ENCODE data around the gene SLC44A1. TPM values are rescaled to one million over a fixed set of nuclear protein-coding genes. Genes with fewer than 3 reads are reported as not detected.

SLC44A1 gene
- total and polyA plus RNA-seq, 2 experiments from 2014 or later, result 32.4 to 38.7 TPM

DNA sequence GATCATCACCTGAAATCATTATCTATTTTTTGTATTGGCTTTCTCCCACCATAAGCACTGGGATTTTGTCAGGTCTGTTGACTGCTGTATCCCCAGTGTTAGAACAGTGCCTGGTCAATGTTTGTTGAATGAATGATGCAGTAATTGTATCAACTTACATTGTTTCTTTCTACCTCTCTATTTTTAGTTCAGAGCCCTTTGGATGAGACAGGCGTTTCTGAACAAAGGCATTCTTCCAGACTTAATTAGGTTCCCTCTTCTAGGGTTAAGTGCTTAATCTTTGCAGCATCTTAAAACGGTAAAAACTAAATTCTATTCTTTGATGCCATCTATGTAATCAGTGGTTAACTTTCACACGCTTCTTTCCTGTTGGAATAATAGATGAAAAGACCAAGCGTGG lies 26.3 kb downstream of the SLC44A1 start:
- Histone ChIP-seq H3K4me3 (no peak overlapping the region), H3K36me3 (no peaks in the 10 kb centered on the region), H3K4me1 (ENCODE audit: low read depth) (peaks cover 21% of the 10 kb centered on the region), H3K27ac (peak overlapping the region; percentile 50), H3K9me3 (ENCODE audit: low read depth) (no peaks in the 10 kb centered on the region), H3K27me3 (no peaks in the 10 kb centered on the region)
- TF ChIP-seq, protein P1, sequence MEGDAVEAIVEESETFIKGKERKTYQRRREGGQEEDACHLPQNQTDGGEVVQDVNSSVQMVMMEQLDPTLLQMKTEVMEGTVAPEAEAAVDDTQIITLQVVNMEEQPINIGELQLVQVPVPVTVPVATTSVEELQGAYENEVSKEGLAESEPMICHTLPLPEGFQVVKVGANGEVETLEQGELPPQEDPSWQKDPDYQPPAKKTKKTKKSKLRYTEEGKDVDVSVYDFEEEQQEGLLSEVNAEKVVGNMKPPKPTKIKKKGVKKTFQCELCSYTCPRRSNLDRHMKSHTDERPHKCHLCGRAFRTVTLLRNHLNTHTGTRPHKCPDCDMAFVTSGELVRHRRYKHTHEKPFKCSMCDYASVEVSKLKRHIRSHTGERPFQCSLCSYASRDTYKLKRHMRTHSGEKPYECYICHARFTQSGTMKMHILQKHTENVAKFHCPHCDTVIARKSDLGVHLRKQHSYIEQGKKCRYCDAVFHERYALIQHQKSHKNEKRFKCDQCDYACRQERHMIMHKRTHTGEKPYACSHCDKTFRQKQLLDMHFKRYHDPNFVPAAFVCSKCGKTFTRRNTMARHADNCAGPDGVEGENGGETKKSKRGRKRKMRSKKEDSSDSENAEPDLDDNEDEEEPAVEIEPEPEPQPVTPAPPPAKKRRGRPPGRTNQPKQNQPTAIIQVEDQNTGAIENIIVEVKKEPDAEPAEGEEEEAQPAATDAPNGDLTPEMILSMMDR (IDR thresholded peaks at IDR 0.05; ENCODE audit: low read depth, low read length), result no peak
- DNase-seq (ENCODE audit: low read depth in 1 of 2, low spot score in 1 of 2), result no peak

DNA sequence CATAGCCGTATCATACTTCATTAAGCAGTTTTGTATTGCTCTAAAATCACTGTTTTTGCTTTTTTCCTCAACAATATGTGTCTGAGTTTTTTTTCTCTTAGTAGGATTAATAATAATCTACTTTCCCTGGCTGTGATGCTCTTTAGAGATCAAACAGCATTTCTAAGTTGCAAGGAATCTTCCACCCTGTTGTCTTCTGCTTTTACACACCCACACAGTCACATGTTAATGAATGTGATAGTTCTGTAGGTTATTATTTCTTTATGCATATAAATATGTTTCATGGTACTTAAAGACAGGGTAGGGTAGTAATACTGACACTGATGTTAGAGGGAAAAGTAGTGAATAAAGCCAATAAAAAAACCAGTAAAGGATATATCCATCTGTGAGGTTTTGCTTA lies 29.3 kb downstream of the SLC44A1 start:
- DNase-seq (ENCODE audit: low read depth in 1 of 2, low spot score in 1 of 2), result no peak
- no peaks in the 10 kb centered on the region for H3K36me3 ChIP-seq
- no peak overlapping the region for H3K27ac ChIP-seq
- peaks cover 34% of the 10 kb centered on the region for H3K4me1 ChIP-seq (ENCODE audit: low read depth)
- no peak overlapping the region for H3K4me3 ChIP-seq
- H3K27me3 ChIP-seq, result no peaks in the 10 kb centered on the region
- H3K9me3 ChIP-seq (ENCODE audit: low read depth), result no peaks in the 10 kb centered on the region
- TF ChIP-seq, protein P1 (IDR thresholded peaks at IDR 0.05; ENCODE audit: low read depth, low read length), result no peak

DNA sequence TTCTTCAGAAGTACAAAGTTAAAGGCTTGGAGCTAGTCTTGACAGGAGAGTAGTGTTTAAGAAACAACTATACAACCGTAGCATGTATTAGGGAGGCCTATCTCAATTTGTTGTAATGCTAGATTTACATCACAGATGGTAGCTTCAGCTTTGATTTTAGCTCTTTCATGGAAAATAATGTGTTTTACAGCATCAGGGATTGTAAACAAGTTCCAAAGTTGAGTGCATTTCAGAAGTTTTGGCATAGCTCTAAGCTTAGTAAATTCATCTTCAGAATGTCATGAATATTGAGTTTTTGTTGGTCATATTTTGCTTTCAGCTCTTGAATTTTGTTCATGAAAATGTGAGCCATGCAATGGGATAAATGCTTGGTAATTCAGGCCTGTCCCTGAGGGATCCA lies 30.7 kb downstream of the SLC44A1 start:
- no peaks in the 10 kb centered on the region for H3K36me3 ChIP-seq
- DNase-seq (ENCODE audit: low read depth in 1 of 2, low spot score in 1 of 2), result no peak
- no peak overlapping the region for H3K27ac ChIP-seq
- H3K4me3 ChIP-seq, result no peak overlapping the region
- no peaks in the 10 kb centered on the region for H3K27me3 ChIP-seq
- peaks cover 25% of the 10 kb centered on the region for H3K4me1 ChIP-seq (ENCODE audit: low read depth)
- no peaks in the 10 kb centered on the region for H3K9me3 ChIP-seq (ENCODE audit: low read depth)
- TF ChIP-seq, protein P1 (IDR thresholded peaks at IDR 0.05; ENCODE audit: low read depth, low read length), result no peak

DNA sequence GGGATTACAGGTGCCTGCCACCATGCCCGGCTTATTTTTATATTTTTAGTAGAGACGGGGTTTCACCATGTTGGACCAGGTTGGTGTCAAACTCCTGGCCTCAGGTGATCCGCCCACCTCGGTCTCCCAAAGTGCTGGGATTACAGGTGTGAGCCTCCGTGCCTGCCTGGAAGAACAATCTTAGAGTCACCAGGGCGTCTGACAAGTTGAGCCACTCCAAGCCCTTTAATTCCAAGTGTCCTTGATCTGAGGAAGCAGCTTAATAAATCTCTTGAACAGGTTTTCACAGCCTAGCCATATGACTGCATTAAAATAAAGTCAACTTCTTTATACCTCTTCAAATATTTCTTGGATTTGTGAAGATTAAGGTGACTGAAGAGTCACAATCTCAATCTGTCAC lies 31.5 kb downstream of the SLC44A1 start:
- no peaks in the 10 kb centered on the region for H3K27me3 ChIP-seq
- DNase-seq (ENCODE audit: low read depth in 1 of 2, low spot score in 1 of 2), result no peak
- H3K9me3 ChIP-seq (ENCODE audit: low read depth), result no peaks in the 10 kb centered on the region
- TF ChIP-seq, protein P1 (IDR thresholded peaks at IDR 0.05; ENCODE audit: low read depth, low read length), result no peak
- H3K4me1 ChIP-seq (ENCODE audit: low read depth), result peaks cover 17% of the 10 kb centered on the region
- no peak overlapping the region for H3K4me3 ChIP-seq
- H3K36me3 ChIP-seq, result no peaks in the 10 kb centered on the region
- peak overlapping the region; percentile 26 for H3K27ac ChIP-seq

DNA sequence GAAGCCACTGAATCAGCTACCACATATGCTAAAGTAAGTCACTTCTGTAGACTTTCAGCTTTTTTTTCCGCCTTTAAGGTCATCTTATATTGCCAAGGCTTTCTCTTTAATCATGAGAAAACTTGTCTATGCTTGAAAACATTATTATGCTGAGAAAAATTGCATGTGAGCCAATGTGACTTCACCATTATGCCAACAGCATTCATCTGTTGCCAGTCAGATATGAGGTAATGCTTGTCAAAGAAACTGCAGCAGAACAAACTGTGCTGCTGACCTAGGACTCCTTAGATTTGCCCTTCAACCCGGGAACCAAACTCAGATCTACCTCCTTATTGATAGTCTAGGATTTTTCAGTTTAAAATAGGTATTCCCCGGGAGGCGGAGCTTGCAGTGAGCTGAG lies 34.3 kb downstream of the SLC44A1 start:
- H3K4me1 ChIP-seq (ENCODE audit: low read depth), result peaks cover 27% of the 10 kb centered on the region
- H3K27ac ChIP-seq, result no peak overlapping the region
- H3K9me3 ChIP-seq (ENCODE audit: low read depth), result no peaks in the 10 kb centered on the region
- TF ChIP-seq, protein P1 (IDR thresholded peaks at IDR 0.05; ENCODE audit: low read depth, low read length), result no peak
- no peak overlapping the region for H3K4me3 ChIP-seq
- H3K27me3 ChIP-seq, result no peaks in the 10 kb centered on the region
- no peaks in the 10 kb centered on the region for H3K36me3 ChIP-seq
- no peak for DNase-seq (ENCODE audit: low read depth in 1 of 2, low spot score in 1 of 2)

DNA sequence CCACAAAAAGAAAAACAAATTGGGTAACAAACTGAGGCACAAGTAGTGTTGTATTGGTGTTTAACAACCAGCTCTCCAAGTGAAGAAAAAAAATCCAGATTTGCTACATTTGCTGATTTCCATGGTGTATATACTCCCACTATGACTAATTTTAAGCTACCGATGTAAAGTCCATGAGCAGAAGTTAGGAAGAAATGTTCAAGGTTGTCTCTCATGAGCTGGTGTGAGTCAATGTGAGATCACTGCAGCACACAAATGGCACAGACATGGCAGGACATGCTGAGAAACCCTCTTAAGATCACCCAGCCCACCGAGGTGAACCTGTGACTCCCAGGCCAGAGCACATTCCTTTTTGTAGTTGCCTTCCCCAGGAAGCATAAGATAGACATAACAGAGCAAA lies 36.2 kb downstream of the SLC44A1 start:
- Histone ChIP-seq H3K9me3 (ENCODE audit: low read depth) (no peaks in the 10 kb centered on the region), H3K4me1 (ENCODE audit: low read depth) (peaks cover 27% of the 10 kb centered on the region), H3K36me3 (no peaks in the 10 kb centered on the region), H3K27ac (no peak overlapping the region), H3K4me3 (no peak overlapping the region), H3K27me3 (no peaks in the 10 kb centered on the region)
- DNase-seq (ENCODE audit: low read depth in 1 of 2, low spot score in 1 of 2), result no peak
- TF ChIP-seq, protein P1 (IDR thresholded peaks at IDR 0.05; ENCODE audit: low read depth, low read length), result no peak

Measured in cardiac muscle cell (in vitro differentiated cells and primary cell).